ENCODE data around the gene TTC7B. TPM values are rescaled to one million over a fixed set of nuclear protein-coding genes. Genes with fewer than 3 reads are reported as not detected.

Gene TTC7B
- total RNA-seq, 1 experiment from 2014 or later = 14.6 TPM

- DNase-seq (ENCODE audit: low read depth) = no peak
- in situ Hi-C loops (cut with HindIII; ENCODE audit: low pct_unique_long_range_greater_than_20kb, low sequenced_read_pairs) = no loop called here
These were observed 259.4 kb downstream of the TTC7B start for GRCh38 chr14:90556666-90557450.

GRCh38 chr14:90556012-90556477, 260.2 kb downstream of the TTC7B start:
- no peak for DNase-seq (ENCODE audit: low read depth)
- in situ Hi-C loops (cut with HindIII; ENCODE audit: low pct_unique_long_range_greater_than_20kb, low sequenced_read_pairs) = no loop called here

- DNase-seq (ENCODE audit: low read depth) = no peak
- in situ Hi-C loops (cut with HindIII; ENCODE audit: low pct_unique_long_range_greater_than_20kb, low sequenced_read_pairs) = no loop called here
These were observed 260.9 kb downstream of the TTC7B start for GRCh38 chr14:90555126-90556011.

- no peak for DNase-seq (ENCODE audit: low read depth)
- in situ Hi-C loops (cut with HindIII; ENCODE audit: low pct_unique_long_range_greater_than_20kb, low sequenced_read_pairs) = no loop called here
These were observed 261.9 kb downstream of the TTC7B start for GRCh38 chr14:90554341-90554740.

- in situ Hi-C loops (cut with HindIII; ENCODE audit: low pct_unique_long_range_greater_than_20kb, low sequenced_read_pairs) = no loop called here
- no peak for DNase-seq (ENCODE audit: low read depth)
These were observed 262.3 kb downstream of the TTC7B start for GRCh38 chr14:90553921-90554336.

GRCh38 chr14:90553298-90553920, 262.8 kb downstream of the TTC7B start:
- no peak for DNase-seq (ENCODE audit: low read depth)
- in situ Hi-C loops (cut with HindIII; ENCODE audit: low pct_unique_long_range_greater_than_20kb, low sequenced_read_pairs) = no loop called here

GRCh38 chr14:90552465-90553297, 263.5 kb downstream of the TTC7B start:
- DNase-seq (ENCODE audit: low read depth) = no peak
- in situ Hi-C loops (cut with HindIII; ENCODE audit: low pct_unique_long_range_greater_than_20kb, low sequenced_read_pairs) = no loop called here

- DNase-seq (ENCODE audit: low read depth) = no peak
- in situ Hi-C loops (cut with HindIII; ENCODE audit: low pct_unique_long_range_greater_than_20kb, low sequenced_read_pairs) = no loop called here
These were observed 264.3 kb downstream of the TTC7B start for GRCh38 chr14:90551733-90552464.

- in situ Hi-C loops (cut with HindIII; ENCODE audit: low pct_unique_long_range_greater_than_20kb, low sequenced_read_pairs) = no loop called here
These were observed 265.0 kb downstream of the TTC7B start for GRCh38 chr14:90551070-90551704.

GRCh38 chr14:90549794-90550641, 266.2 kb downstream of the TTC7B start:
- in situ Hi-C loops (cut with HindIII; ENCODE audit: low pct_unique_long_range_greater_than_20kb, low sequenced_read_pairs) = no loop called here

More at GRCh38 chr14:90551070-90551704, 265.0 kb downstream of the TTC7B start:
- no peak for DNase-seq (ENCODE audit: low read depth)

GRCh38 chr14:90548455-90548854, 267.8 kb downstream of the TTC7B start:
- no peak for DNase-seq (ENCODE audit: low read depth)
- in situ Hi-C loops (cut with HindIII; ENCODE audit: low pct_unique_long_range_greater_than_20kb, low sequenced_read_pairs) = no loop called here

More at GRCh38 chr14:90549794-90550641, 266.2 kb downstream of the TTC7B start:
- no peak for DNase-seq (ENCODE audit: low read depth)

GRCh38 chr14:90547968-90548367, 268.3 kb downstream of the TTC7B start:
- in situ Hi-C loops (cut with HindIII; ENCODE audit: low pct_unique_long_range_greater_than_20kb, low sequenced_read_pairs) = no loop called here
- DNase-seq (ENCODE audit: low read depth) = no peak

- in situ Hi-C loops (cut with HindIII; ENCODE audit: low pct_unique_long_range_greater_than_20kb, low sequenced_read_pairs) = no loop called here
- DNase-seq (ENCODE audit: low read depth) = no peak
These were observed 269.0 kb downstream of the TTC7B start for GRCh38 chr14:90547250-90547649.

GRCh38 chr14:90546767-90547166, 269.5 kb downstream of the TTC7B start:
- DNase-seq (ENCODE audit: low read depth) = no peak
- in situ Hi-C loops (cut with HindIII; ENCODE audit: low pct_unique_long_range_greater_than_20kb, low sequenced_read_pairs) = no loop called here

GRCh38 chr14:90545966-90546751, 270.1 kb downstream of the TTC7B start:
- no peak for DNase-seq (ENCODE audit: low read depth)
- in situ Hi-C loops (cut with HindIII; ENCODE audit: low pct_unique_long_range_greater_than_20kb, low sequenced_read_pairs) = no loop called here

Data from Caki2 (cell line).